ENCODE data around the gene CPNE2.

The CPNE2 gene

DNA sequence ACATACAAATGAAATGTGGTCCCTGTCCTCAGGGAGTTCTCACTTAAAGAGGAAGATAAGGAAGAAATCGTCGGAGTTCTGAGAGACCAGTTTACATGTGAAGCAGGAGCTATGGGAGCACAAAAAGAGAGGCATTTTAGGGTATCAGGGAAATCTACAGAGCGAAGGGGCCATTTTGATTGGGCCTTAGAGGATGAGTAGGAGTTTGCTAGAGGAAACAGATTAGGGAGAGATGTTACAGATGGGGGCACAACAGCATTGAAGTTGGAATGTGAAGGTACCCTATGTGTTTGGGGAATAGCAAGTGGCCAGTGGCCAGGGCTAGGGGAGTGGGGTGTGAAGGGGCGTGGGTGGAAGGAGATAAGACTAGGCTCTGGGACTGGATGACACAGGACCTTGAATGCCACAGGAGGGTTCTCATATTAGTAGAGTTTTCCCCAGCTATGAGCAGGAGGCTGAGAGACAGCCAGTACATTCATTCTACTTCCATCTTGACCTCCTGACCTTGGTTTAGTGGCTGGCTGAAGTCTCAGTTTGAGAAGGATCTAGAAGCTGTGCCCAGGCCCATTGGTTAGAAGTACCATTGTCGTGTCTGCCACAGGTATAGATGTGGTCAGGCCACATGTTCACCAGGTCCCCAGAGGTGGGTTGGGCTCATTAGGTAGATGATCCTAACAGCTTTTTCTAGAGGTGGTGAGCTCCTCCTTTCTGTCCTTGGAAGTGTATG lies 34.8 kb downstream of the CPNE2 start:
- no peak for DNase-seq

DNA sequence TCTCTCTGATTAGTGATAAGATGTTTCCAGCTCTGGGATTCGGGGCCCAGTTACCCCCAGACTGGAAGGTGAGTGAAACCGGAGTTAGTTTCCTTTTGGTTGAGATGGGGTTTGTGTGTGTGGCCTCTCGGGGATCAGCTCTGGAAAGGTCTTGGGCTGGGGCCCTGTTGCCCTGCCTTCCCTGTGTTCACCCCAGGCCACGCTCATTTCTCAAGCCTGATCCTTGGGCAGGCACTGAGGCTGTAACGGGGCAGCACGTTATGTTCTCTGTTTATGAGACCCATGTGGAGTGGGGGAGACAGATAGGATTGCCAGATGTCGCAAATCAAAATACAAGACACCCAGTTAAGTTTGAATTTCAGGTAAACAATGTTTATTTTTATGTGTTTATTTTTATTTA lies 35.5 kb downstream of the CPNE2 start:
- no peak for DNase-seq

DNA sequence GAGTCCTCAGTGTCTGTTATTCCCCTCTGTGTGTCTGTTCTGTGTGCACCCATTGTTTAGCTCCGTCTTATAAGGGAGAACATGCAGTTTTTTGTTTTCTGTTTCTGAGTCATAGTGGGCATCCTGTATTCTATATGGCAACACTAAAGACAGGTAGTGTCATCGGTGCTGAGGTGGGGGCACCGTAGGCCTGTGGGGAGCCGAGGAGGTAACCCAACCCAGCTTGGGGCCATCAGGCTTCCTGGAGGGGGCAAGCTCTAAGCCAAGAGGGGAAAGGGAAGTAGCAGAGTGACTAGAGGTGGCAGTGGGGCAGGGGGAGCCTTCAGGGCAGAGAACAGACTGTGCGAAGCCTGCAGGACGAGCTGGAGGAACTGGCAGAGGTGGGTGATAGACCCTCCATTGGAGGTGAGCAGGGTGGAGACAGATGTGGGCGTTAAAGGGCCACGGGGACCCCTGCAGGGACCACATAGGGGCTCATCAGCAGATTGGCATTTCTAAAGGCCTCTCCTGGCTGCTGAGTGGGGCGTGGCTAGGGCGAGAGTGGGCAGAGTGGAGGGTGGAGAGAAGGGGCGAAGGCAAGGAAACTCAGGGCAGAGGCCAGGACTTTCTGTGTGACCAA lies 36.5 kb downstream of the CPNE2 start:
- DNase-seq = peak; percentile 41

DNA sequence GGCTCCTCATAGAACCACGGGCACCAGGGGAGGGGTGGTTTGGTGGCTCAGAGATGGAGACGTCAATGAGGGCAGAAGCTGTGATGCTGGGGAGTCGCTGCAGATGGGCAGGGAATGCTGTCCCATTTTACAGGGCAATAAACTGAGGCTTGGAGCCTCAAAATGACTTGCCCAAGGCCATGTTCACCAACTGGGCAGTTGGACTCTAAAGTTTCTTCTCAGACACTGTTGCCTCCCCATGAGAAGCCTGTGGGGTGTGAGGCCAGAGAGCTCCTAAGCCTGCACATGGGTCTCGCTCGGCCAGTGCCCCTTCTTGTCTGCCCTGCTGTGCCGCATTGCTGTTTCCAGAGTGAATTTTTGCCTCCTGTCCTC lies 38.6 kb downstream of the CPNE2 start:
- no peak for DNase-seq

DNA sequence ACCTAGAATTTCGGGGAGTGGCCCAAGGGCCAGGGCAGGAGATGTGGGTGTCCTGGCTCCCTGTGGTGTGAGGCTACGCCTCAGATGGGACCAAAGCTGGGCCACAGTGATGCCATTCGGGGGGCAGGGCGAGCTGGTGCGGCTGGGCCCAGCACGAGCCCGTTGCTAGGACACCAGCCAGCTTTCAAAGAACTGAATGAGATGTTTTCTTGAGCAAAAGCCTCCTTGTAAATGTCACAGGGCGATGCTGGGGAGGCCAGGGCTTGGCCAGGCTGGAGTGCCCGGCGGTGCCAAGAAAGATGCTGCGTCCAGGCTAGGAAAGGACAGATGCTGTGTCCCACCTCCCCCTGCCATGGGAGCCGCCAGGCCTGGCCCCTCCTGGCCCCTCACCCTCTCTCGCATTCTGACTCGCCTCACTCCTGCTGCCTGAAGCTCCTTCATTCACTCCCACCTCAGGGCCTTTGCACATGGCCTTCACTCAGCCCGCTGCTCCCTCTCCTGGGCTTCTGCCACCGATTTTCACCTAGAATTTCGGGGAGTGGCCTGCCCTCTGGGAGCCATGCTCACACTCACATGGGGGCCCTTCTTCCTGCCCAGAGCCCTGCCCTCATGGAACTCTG lies 39.1 kb downstream of the CPNE2 start:
- no peak for DNase-seq

DNA sequence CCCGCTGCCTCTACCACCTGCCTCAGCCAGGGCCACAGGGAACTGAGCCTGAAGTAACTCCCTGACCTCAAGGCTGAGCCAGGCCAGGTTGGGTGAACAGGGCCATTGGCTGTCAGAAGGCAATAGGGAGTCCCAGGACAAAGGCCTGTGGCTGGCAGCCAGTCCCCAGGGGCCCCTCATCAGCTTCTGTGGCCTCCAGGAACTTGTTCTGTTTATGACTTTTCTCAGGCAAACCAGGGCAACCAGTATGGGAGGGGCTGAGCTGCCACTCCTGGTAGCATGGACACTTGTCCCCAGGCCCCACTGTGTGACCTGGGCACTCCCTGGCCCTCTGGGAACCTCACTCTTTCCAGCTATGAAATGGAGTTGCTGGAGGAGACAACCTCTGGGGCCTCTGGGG lies 40.1 kb downstream of the CPNE2 start:
- DNase-seq = no peak

DNA sequence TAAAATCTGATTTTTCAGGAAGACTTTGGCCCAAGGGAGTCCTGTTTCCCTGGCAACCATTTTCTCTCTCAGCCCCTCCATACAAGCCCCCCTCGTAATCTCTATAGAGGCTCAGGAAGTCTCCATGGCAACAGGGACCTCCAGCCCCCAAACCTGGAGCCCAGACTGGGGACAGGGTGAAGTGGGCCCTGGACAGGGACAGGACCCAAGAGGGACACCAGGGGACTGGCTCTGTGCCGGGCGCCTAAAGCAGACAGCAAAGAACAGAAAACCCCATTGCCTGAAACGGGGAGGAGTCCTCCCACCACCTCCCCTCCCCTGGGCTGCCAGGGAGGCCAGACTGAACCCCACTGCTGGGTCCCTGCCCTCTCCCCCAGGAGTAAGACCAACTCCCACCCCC lies 40.6 kb downstream of the CPNE2 start:
- DNase-seq = no peak

DNA sequence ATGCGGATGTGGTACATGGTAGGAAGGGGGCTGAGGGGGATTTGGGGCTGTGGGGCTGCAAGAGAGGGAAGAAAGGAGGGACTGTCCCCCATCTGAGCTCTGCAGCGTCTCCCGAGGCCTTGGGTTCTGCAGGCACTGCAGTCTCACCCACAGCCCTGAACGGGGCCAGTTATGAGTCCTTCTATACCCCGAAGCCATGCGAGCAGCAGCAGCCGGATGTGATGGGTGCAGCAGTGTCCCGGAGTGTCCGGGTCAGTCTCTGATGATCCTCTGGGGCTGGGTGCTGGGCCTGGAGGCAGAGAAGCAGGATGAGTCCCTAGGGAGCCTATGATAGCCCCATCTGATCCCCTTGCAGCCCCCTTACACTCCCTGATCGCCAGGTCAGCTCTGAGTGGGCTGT lies 41.5 kb downstream of the CPNE2 start:
- DNase-seq = no peak

DNA sequence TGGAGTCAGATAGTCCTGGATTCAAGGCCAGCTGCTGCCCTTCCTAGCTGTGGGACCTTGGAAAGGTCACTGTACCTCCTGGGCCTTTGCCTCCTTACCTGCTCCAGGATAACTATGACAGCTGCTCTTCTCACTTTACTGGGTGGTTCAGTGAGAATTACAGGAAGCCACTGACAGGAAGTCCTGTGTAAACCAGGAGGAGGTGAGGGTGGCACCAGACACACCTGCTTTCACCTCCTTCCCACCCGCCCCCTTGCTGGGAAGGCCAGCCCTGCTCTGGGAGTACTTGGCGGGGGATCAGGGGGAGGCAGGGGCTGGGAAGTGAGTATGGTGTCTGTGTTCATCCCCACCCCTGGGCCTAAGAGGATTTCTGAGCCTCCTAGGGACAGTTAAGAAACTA lies 42.6 kb downstream of the CPNE2 start:
- DNase-seq = no peak

DNA sequence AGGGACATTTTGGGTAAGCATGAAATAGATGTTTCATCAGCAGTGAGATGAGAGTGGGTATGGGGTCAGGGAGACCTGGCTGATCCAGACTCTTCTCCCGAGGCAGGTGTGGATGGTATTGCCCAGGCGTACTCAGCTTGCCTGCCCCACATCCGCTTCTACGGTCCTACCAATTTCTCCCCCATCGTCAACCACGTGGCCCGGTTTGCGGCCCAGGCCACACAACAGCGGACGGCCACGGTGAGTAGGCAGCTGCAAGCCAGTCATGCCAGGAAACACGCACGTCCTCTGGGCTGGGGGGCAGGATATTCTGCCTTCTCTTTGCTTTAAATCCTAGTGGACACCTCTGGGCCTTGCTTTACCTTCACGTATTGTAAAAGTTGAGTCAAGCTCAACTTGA lies 44.7 kb downstream of the CPNE2 start:
- DNase-seq = no peak

DNA sequence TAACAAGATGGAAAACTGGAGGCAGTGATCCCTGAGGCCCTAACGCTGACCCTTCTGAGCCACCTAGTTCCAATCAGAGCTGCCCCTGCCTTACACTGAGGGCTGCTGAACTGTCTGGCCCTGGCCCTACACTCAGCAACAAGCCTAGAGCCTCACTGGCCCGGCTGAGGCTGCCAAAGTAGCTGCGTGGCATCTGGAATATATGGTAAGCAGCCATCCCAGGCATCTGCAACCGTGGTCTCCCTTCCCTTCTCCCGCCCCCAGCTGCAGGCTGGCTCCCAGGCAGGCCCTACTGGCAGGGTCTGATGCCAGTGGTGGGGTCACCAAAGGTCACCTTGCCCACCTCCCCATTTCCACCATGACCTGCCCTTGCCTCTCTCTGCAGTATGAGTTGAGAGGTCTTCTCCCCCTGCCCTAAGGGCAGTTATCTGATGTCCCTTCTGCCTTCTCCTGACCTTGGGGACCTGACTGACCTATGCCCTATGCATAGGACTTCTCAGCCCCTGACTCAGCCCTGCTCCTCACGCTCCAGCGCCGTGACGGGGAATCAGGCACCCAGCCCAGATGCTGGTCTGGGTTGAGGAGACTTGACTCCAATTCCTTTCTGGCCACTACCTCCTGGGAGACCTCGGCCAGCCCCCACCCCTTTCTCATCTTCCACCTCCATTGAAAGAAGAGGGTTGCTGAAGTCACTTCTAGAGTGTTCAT lies 45.3 kb downstream of the CPNE2 start:
- DNase-seq = no peak

DNA sequence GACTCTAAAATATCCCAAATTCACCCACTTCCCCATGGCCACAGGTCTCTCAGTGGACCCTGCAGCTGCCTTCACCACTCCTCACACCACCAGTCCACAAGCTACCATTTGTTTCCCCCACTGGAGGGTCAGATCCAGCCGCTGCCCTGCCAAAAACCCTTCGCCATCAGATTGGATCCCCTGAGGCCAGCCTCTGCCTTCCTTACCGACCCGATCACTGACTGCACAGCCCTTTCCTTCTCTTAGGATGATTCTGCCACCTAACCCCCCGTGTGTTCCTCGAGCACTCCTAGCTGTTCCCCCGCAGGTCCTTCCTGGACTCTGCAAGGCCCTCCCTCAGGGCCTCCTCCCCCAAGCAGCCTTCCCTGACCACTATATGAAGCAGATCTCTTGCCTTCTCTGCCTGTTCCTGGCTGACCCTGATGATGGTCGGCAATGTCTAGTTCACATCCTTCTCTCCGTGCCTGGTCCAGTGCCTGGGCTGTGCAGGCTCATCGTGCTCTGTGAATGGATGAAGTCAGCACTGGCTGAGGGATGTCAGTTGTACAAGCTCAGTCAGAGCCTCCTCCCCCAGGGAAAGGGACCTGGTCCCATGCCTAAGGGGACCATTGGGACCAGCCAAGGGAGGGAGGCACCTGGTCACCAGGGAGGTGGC lies 46.0 kb downstream of the CPNE2 start:
- no peak for DNase-seq

DNA sequence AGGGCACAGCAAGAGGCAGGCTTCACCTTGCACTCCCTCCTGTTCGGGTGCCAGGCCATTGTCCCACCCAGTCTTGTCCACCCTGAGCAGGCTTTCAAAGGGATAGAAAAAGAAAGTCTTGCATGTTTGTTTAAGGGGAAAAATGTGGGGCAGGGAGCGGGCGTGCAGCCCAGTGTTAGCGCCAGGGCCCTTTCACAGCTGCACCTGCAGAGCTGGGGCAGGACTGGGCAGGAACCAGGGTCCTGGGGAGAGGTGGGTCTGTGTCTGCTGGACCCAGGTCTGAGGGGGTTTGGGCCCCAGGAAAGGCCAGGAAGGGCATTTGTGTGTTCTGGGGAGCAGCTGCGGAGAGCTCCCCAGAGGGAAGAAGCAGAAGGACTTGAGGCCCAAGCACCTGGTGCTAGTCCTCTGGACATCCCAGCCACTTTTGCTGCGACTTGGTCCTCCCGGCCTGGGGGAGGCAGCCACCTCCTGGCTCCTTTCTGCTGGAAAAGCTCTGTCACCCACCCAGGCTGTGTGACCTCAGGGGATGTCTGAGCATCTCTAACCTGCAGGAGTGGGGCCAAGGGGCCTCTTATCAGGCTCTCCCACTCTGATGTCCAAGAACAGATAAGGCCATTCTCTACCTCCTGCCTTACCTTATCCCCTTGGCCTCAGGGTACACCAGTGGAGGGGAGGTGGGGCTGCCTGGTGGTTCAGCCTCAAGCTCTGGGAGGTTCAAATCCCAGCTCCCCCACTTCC lies 48.7 kb downstream of the CPNE2 start:
- DNase-seq = no peak

DNA sequence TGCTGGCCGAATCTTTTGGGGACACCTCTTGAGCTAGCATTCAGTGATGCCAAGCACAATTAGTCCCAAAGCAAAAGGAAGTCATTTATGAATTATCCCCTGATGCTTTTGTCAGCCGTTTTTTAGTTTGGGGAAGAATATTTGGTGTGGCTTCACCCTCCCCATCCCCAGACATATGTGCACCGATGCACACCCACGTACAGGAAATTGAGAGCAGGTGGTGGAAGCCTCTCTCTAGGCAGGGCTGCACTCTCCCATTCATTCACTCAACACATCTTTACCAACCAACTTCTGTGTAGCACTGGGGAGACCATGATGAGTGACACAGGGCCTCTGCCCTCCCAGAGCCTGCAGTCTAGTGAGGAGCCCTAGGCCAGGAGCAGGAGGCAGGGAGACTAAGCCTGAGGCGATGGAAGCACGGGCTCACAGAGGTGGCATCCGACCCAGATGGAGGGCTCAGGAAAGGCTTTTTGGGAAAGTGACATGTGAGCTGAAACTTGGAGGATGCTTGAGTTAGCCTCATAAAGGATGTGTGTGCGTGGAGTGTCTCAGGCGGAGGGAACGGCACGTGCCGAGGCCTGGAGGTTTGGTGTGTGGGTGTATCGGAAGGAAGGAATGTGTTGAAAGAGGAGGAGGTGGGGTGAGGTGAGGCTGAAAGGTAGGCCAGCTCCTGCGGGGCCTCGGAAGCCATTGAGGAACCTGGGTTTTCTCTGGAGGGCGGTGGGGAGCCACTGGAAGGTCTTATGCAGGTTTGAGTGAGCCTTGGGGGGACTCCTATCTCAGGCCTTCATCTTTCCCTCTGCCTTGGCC lies 49.6 kb downstream of the CPNE2 start:
- DNase-seq = no peak

DNA sequence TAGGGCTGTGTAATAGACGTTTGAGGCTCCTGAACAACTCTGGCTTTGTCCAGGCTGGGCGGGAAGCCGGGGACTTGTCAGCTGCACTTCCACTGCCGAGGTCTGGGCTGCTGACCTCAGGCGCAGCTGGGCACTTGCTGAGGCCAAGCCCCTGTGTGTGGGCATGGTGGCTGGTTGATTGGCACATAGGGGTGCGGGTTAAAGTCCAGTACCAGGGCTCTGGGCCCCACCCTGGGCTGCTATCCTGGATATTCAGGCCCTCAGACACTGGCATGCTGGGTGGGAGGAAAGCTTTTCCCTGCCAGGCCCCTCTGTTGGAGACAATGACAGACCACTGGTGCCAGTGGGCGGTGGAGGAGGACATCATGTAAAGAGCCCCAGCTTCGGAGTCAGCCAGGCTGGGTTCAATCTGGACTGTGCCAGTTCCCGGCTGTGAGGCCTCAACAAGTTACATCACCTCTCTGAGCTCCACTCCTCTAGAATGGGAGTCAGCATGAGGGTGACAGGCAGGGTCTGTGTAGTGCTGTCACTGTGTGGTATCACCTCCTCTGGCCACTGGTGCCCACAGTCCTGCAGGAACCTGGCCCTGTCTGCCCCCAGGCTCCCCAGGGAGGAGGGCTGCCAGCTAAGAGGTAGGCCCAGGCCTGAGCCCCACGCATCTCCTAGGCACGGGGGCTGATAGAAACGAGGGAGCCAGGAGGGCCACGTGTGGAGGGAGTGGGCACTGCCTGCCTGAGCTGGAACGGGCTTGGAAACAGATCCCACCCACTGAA lies 51.0 kb downstream of the CPNE2 start:
- DNase-seq = no peak

DNA sequence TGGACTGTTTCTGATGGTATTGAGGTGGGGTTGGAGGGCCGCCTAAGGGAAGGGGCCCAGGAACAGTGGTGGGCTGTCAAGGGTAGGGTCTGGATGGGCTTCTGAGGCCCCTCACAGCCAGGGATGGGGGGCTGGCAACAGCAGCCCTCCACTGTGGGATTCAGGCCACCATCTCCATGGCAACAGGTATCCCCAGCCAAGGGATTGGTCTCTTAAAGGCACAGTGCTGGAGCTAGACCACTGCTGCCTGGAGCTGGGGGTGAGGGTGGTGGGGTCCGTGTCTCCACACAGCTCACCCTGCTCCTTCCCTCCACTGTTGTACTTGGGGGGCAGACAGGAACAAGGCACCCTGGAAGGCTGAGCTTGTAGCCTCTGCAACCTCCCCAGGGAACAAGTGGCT lies 51.6 kb downstream of the CPNE2 start:
- DNase-seq = no peak

DNA sequence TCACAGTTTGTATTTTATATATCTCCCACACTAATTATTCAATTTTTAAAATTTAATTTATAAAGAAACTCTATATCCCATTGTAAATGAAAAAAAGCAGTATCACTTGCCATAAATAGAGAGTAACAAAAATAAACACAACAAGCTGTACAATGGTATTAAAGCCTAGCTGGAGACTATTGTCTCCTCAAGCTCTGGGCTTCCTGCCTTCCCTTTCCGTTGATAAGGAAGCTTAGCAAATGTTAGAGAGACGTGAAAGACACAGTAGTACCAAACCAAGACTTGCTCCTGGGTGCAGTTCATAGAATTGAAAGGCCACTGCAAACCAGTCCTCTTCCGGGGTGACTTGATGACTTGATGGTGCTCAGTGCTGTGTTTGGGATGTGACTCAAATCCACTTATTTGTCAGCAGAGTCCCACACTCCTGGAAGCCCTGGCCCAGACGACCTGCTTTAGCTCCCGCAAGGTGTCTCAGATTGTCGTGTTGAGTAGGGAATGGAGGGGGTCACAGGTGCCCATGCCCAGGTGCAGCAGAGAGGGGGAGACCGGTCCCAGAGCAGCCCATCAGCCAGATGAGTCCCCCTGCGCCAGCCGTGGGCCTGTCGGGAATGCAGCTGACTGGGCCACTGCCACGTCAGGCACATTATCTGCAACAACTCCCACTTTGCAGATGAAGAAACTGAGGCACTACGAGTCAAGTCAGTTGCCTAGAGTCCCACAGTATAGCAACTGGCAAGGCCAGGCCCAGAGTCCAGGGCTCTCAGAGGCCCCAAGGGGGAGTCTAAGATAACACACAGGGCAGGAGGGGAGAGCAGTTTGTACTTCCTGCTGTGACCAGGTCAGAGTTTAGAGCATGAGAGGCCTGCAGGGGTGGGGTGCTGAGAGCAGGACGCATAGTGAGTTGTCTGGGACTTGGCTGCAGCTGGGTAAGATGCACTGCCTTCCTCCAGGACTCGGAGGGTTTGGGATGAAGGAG lies 53.0 kb downstream of the CPNE2 start:
- no peak for DNase-seq

DNA sequence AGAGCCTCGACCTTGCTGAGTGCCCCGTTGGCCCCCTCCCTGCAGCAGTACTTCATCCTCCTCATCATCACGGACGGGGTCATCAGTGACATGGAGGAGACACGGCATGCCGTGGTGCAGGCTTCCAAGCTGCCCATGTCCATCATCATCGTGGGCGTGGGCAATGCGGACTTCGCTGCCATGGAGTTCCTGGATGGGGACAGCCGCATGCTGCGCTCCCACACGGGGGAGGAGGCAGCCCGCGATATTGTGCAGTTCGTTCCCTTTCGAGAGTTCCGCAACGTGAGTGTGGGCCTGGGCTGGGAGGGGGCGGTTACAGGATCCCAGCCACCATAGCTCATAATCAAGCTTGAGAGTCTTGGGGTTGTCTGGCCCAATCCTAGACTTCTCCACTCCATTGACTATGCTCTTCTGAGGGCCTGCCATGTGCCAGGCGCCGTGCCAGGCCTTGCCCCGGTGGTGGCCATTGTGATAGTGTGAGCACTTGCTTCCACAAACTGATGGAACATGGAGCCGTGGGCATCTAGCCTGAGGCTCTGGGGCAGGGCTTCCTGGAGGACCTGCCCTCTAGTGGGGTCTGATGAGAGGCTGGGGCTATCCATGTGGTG lies 53.8 kb downstream of the CPNE2 start:
- DNase-seq = no peak

DNA sequence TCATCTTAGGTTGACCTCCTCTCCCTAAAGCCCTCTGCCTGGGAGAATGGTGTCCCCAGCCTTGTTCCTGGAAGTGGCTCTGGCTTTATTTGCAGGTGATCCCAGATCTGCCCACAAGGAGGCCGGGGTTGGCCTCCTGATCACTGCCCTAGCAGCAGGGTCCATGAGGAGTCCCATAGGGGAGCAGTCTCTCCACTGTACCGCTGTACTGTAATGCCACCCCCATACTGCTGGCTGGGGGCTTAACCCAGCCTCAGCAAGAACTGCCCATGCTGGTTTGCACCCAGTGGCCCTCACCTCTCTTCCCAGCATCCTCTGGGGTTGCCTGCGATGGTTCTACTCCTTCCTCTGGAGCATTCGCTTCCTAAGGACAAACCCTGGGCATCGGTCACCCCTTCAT lies 54.4 kb downstream of the CPNE2 start:
- DNase-seq = no peak
